Heart left ventricle (tissue), 13 donors: ENCODE results near the gene DNASE1L1.

ENCODE experiments used
- CTCF ChIP-seq, 12 donors: fragments of 200-600 bp; sonication (generic) in 4 of 12; IDR thresholded peaks; one replicate each; pipeline versions ENCODE4 v1.5.0 to v1.8.0; 2018 to 2022; ENCODE audit warnings: antibody characterized with exemption in 12 of 12, mild to moderate bottlenecking in 5 of 12
- POLR2A ChIP-seq, 2 donors: fragments of 450-650 bp; IDR thresholded peaks; one replicate each; pipeline ENCODE4 v1.6.1; 2017; ENCODE audit warnings: antibody characterized with exemption in 2 of 2, mild to moderate bottlenecking in 2 of 2, moderate library complexity in 2 of 2
- donor health status: ischemic (EF 13 %, LVEDD 7.1; RV severe dilation, severe dysfunction).
- donor health status: DM: no; HTN: yes; CAD: no.
- donor health status: DM: no; HTN: no; CAD: no.
- donor health status: ischemic (EF 25% LVEDD 6.9; RV normal size, moderate dysfunction).
- donor health status: ischemic (EF 25% LVEDD 5.7; RV mildly dilated, moderate dysfunction).
- donor health status: ischemic (EF 35%, LVEDD 5.7; RV mildly dilated, moderate dysfunction).
- donor health status: nonischemic (EF 11% LVEDD 7.7; RV severe dilation, severe dysfunction).
- donor health status: DM: yes; HTN: yes; CAD: no.
- donor health status: PGD.
- donor health status: ischemic (EF 29% LVEDD 5.4; RV normal size, mild dysfunction).
- donor health status: nonischemic (EF 23%, LVEDD 6.1; RV moderate dilation, normal function).

- TF ChIP-seq CTCF (IDR thresholded peaks at IDR 0.05) (no peak), POLR2A (IDR thresholded peaks at IDR 0.05) (no peak)
Observed at GRCh38 chrX:154401918-154402621, 7.0 kb downstream of the DNASE1L1 start.
